C4-2B (cell line): ENCODE data around the gene EPN3.

Source experiments
- H3K27ac ChIP-seq: fragments of 450-650 bp; 2 replicates; pipeline ENCODE4 v1.5.1; 2017
- ZFX ChIP-seq: fragments of 450-650 bp; IDR thresholded peaks from 2 replicates; pipeline ENCODE4 v1.6.1; 2017
- TF ChIP-seq, protein P1 (sequence below): fragments of 450-650 bp; conservative IDR thresholded peaks from 2 replicates; pipeline ENCODE4 v1.5.1; 2017; ENCODE audit warnings: mild to moderate bottlenecking

The EPN3 gene

DNA sequence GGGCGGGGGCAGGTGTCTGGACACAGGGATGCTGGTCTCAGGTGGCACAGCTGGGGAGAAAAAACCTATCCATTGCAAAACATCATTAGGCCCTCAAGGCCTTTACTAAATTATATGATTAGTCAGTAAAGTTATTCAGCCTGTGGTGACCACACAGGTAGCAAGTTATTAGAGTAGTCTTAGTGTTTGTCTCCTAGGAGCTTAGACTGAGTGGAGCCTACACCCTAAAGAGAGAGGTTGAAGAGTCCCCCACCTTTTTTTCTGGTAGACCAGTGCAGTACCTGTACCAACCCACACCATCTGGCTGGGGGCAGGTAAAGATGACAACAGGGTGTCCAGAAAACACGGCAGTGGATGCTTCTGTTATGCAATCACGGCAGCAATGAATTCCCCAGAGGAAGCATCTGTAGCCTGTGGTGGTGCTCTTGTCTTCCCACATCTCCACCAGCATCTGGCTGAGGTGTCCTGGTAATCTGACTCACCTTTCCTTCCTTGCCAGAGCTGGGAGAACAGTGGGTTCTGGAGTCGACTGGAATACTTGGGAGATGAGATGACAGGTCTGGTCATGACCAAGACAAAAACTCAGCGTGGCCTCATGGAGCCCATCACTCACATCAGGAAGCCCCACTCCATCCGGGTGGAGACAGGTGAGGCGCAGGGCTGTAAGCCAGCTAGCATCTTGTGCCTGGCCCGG lies 13.2 kb upstream of the EPN3 start:
- TF ChIP-seq, protein P1, sequence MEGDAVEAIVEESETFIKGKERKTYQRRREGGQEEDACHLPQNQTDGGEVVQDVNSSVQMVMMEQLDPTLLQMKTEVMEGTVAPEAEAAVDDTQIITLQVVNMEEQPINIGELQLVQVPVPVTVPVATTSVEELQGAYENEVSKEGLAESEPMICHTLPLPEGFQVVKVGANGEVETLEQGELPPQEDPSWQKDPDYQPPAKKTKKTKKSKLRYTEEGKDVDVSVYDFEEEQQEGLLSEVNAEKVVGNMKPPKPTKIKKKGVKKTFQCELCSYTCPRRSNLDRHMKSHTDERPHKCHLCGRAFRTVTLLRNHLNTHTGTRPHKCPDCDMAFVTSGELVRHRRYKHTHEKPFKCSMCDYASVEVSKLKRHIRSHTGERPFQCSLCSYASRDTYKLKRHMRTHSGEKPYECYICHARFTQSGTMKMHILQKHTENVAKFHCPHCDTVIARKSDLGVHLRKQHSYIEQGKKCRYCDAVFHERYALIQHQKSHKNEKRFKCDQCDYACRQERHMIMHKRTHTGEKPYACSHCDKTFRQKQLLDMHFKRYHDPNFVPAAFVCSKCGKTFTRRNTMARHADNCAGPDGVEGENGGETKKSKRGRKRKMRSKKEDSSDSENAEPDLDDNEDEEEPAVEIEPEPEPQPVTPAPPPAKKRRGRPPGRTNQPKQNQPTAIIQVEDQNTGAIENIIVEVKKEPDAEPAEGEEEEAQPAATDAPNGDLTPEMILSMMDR: no peak
- no peak for TF ChIP-seq ZFX
- H3K27ac ChIP-seq: no peak overlapping the region

DNA sequence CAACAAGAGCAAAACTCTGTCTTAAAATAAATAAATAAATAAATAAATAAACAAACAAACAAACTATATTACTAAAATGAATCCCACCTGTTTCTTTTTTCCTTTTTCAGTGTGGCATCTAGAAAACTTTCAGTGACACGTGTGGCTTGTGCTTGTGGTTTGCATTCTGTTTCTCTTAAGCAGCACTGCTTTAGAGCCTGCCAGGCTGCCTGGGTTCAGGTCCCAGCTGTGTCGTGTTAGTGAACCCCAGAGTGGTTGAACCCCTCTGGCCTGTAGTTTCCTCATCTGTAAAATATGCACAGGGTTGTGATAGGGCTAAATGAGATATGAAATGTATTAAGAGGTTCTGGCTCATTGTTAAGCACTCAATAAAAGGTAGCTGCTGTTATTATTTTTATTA lies 12.1 kb upstream of the EPN3 start:
- no peak overlapping the region for H3K27ac ChIP-seq
- TF ChIP-seq, protein P1: no peak

DNA sequence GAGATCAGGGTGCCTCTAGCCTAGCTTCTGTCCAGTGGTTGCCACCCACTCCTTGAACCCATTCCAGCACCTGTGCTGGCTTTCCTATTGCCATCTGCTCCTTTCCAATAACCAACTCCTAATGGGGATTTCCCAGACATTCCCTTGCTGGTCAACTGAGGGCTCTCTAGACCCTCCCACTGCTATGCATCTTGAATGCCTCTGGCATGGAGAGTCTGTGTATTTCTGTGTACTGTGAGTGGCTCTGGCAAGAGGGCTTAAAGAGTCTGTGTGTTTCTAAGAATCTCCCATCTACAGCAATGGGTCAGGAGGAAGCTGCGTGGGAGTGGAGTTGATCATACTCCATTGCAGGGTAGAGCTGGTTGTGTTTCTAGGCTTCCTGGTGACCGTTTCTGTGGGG lies 11.0 kb upstream of the EPN3 start:
- H3K27ac ChIP-seq: no peak overlapping the region
- TF ChIP-seq ZFX: no peak
- TF ChIP-seq, protein P1: no peak

DNA sequence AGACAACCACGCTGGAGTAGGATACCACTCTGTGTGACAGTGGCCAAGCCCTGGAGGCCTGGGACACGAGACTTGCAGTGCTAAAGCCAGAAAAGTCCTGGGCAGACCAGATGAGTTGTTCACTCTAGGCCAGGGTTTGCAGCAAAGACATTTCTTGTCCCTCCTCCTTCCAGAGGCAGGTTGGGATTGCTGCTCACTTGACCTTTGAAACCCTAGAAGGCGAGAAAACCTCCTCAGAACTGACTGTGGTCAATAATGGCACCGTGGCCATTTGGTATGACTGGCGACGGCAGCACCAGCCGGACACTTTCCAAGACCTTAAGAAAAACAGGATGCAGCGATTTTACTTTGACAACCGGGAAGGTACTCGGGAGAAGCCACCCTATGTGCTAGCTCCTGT lies 9.8 kb upstream of the EPN3 start:
- no peak for TF ChIP-seq ZFX
- TF ChIP-seq, protein P1: no peak
- no peak overlapping the region for H3K27ac ChIP-seq

DNA sequence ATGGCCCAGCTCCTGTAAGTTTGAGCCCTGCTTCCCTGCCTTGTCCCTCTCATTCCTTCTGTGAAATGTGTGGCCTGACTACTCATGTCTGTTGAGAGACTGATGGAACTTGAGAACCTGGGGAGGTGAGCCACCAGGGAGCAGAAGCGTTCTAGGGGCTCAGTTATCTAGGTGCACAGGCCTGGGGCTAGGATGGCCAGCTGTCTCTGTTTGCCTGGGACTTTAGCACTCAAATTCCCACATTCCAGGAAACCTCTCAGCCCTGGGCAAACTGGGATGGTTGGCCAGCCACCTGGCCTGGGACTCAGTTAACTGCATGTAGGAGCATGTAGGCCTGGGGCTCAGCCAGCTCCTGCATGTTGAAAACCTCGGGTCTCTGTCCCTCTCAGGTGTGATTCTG lies 9.3 kb upstream of the EPN3 start:
- TF ChIP-seq, protein P1: no peak
- TF ChIP-seq ZFX: no peak
- H3K27ac ChIP-seq: no peak overlapping the region

DNA sequence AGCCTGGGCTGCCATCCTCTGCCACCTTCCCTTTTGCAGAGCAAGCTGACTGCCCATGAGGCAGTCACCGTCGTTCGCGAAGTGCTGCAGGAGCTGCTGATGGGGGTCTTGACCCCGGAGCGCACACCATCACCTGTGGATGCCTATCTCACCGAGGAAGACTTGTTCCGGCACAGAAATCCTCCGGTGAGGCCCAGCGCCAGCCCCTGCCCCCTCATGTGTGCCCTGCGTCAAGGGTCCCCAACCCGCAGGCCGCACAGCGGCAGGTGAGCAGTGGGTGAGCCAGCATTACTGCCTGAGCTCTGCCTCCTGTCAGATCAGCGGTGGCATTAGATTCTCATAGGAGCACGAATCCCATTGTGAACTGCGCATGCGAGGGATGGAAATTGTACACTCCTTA lies 7.7 kb upstream of the EPN3 start:
- H3K27ac ChIP-seq: no peak overlapping the region
- TF ChIP-seq ZFX: no peak
- TF ChIP-seq, protein P1: no peak

DNA sequence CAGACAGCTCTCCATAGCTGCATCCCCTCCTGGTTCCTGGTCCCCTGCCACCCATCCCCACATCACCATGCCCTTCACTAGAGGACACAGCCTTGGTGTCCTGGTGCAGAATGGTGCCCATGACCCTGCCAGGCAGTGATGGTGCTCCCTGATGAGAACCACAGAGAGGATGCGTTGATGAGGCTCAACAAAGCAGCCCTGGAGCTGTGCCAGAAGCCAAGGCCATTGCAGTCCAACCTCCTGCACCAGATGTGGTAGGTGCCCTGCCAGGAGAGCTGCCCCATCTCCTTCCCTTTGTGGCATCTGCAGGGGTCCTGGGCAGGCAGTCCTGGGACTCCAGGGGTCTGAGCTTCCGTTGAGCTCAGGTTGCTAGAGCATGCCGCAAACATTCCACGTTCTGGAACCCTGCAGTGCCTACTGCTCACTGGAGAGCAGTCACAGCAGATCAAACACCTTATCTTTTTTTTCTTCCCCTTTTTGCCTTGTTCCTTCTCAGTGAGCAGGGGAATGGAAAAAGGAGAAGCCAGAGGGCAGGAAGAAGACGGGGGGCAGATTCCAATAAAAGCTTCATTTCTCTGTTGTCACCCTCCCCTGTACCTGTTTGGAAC lies 5.3 kb upstream of the EPN3 start:
- H3K27ac ChIP-seq: no peak overlapping the region
- TF ChIP-seq, protein P1: no peak
- TF ChIP-seq ZFX: no peak
